ENCODE measurements around the gene SORT1. TPM values are rescaled to one million over a fixed set of nuclear protein-coding genes. Genes with fewer than 3 reads are reported as not detected.
A peak's percentile ranks its signal among the peaks of the same experiment; 100 is the strongest.

SORT1 gene
- total and polyA plus RNA-seq, 12 donors, result 32.8 to 235 (median 119) TPM

- Histone ChIP-seq H3K4me3 (no peak overlapping the region), H3K36me3 (no peaks in the 10 kb centered on the region), H3K27me3 (peaks cover 0 to 3% (median 0%) of the 10 kb centered on the region in 7 donors), H3K4me1 (peaks cover 0 to 13% (median 6%) of the 10 kb centered on the region in 9 donors), H3K9me3 (no peaks in the 10 kb centered on the region), H3K27ac (no peak overlapping the region)
- intact Hi-C loops (cut with DNase I), result no loop called here
- no peak for ATAC-seq
- TF ChIP-seq CTCF (IDR thresholded peaks at IDR 0.05), result no peak
- no peak for DNase-seq
These were observed 34.6 kb upstream of the SORT1 start for GRCh38 chr1:109432336-109432735.

- WGBS, 2 donors, result 12% methylated on average over 7 of the region's 7 CpGs
- intact Hi-C loops (cut with DNase I), result loop anchor here in 6 of 10 donors (2.0 to 10.0 kb wide), 5 partner anchors 40 to 105 kb away; partner anchors contain the start of genes SYPL2 (in 3 of the 6) and ATXN7L2 (in 2 of the 6)
- Histone ChIP-seq H3K27ac (peak overlapping the region; percentile 47 to 94 (median 88)), H3K9me3 (no peaks in the 10 kb centered on the region), H3K4me1 (peaks cover 0 to 44% (median 30%) of the 10 kb centered on the region in 9 donors), H3K36me3 (peaks cover 0 to 8% (median 0%) of the 10 kb centered on the region in 9 donors), H3K4me3 (peak overlapping the region in 9 of 10 donors; percentile 76 to 96 (median 90)), H3K27me3 (no peaks in the 10 kb centered on the region)
- DNase-seq, result no peak
- TF ChIP-seq CTCF (IDR thresholded peaks at IDR 0.05), result no peak
- ATAC-seq, result no peak
These were observed 29.4 kb upstream of the SORT1 start for GRCh38 chr1:109427171-109427467.

GRCh38 chr1:109426281-109427170 is 28.8 kb upstream of the SORT1 start, which contains the start of gene PSMA5:
TSS of gene PSMA5 (minus strand) at chr1:109426448. CDS start at chr1:109426330, 118 bp downstream.
- Histone ChIP-seq H3K36me3 (peaks cover 0 to 14% (median 0%) of the 10 kb centered on the region in 9 donors), H3K9me3 (no peaks in the 10 kb centered on the region), H3K27ac (peak within 1 kb of the TSS; percentile 47 to 94 (median 88)), H3K4me3 (peak within 1 kb of the TSS; percentile 76 to 96 (median 90)), H3K4me1 (peaks cover 0 to 47% (median 30%) of the 10 kb centered on the region in 9 donors), H3K27me3 (no peaks in the 10 kb centered on the region)
- ATAC-seq (peak; percentile 99 to 100 (median 99)), DNase-seq (peak; percentile 93 to 97)
- no peak for TF ChIP-seq CTCF (IDR thresholded peaks at IDR 0.05)
- WGBS, 2 donors, result 0% methylated on average over 50 of the region's 50 CpGs
- intact Hi-C loops (cut with DNase I), result loop anchor here in 6 of 10 donors (2.0 to 10.0 kb wide), 5 partner anchors 40 to 106 kb away; partner anchors contain the start of genes SYPL2 (in 3 of the 6) and ATXN7L2 (in 2 of the 6)

GRCh38 chr1:109425391-109426280 is 27.9 kb upstream of the SORT1 start:
- TF ChIP-seq CTCF (IDR thresholded peaks at IDR 0.05), result no peak
- DNase-seq, result no peak
- Histone ChIP-seq H3K27ac (peak overlapping the region in 9 of 10 donors; percentile 66 to 94 (median 88)), H3K4me3 (peak overlapping the region; percentile 76 to 96 (median 90)), H3K27me3 (no peaks in the 10 kb centered on the region), H3K36me3 (peaks cover 0 to 22% (median 8%) of the 10 kb centered on the region in 9 donors), H3K9me3 (no peaks in the 10 kb centered on the region), H3K4me1 (peaks cover 0 to 47% (median 30%) of the 10 kb centered on the region in 9 donors)
- ATAC-seq, result peak; percentile 9 to 72 (median 48)
- 1 to 2% methylated on average over 32 of the region's 32 CpGs for WGBS, 2 donors
- intact Hi-C loops (cut with DNase I), result loop anchor here in 6 of 10 donors (2.0 to 10.0 kb wide), 5 partner anchors 41 to 107 kb away; partner anchors contain the start of genes SYPL2 (in 3 of the 6) and ATXN7L2 (in 2 of the 6)

All from heart right ventricle (tissue), 16 donors.